K562 (cell line): ENCODE results near the gene ZSCAN21. TPM values are rescaled to one million over a fixed set of nuclear protein-coding genes. Genes with fewer than 3 reads are reported as not detected.

Experiments used
- BDP1 ChIP-seq: IDR thresholded peaks from 3 replicates; pipeline ENCODE4 v1.6.1; 2011; ENCODE audit not compliant: insufficient read length, insufficient read depth
- C11orf30 ChIP-seq: fragments of 450-650 bp; IDR thresholded peaks from 2 replicates; pipeline ENCODE4 v1.6.1; 2016; ENCODE audit warnings: low read depth, mild to moderate bottlenecking
- CTBP1 ChIP-seq: fragments of 450-650 bp; IDR thresholded peaks from 2 replicates; pipeline ENCODE4 v1.6.1; 2016; ENCODE audit warnings: borderline replicate concordance
- FOXK2 ChIP-seq, 2 experiments: fragments of 450-650 bp; IDR thresholded peaks in 1 of 2; conservative IDR thresholded peaks in 1 of 2; 2 replicates each; pipeline ENCODE4 v1.6.1; 2016; ENCODE audit warnings: low read depth in 2 of 2, mild to moderate bottlenecking in 1 of 2
- HSF4 ChIP-seq: fragments of 250-450 bp; sonication (Bioruptor Pico); IDR thresholded peaks from 2 replicates; pipeline ENCODE4 v2.1.2; 2022; ENCODE audit warnings: mild to moderate bottlenecking, moderate library complexity, borderline replicate concordance
- OTX1 ChIP-seq: fragments of 450-650 bp; formaldehyde crosslinking; IDR thresholded peaks from 2 replicates; pipeline ENCODE4 v1.4.0; 2022; ENCODE audit warnings: mild to moderate bottlenecking
- POLR2AphosphoS5 ChIP-seq: IDR thresholded peaks from 2 replicates; pipeline ENCODE4 v1.6.1; 2011; ENCODE audit warnings: mild to moderate bottlenecking, low read depth, low read length, moderate library complexity; ENCODE audit not compliant: control insufficient read depth, insufficient read depth
- TCF3 ChIP-seq: sonication (generic); formaldehyde crosslinking; IDR thresholded peaks from 2 replicates; pipeline ENCODE4 v1.4.0; 2020; ENCODE audit warnings: mild to moderate bottlenecking, missing genetic modification reagents
- TRIM24 ChIP-seq, 2 experiments: fragments of 450-650 bp; IDR thresholded peaks; 2 replicates each; pipeline ENCODE4 v1.6.1; 2016
- XRCC4 ChIP-seq: IDR thresholded peaks from one replicate; pipeline ENCODE4 v1.6.1; 2011; ENCODE audit not compliant: insufficient read depth, insufficient read length; ENCODE audit errors: extremely low read depth
- ZBTB17 ChIP-seq: fragments of 450-650 bp; formaldehyde crosslinking; IDR thresholded peaks from 2 replicates; pipeline ENCODE4 v1.4.0; 2020; ENCODE audit warnings: mild to moderate bottlenecking
- ZNF140 ChIP-seq: fragments of 250-450 bp; sonication (Bioruptor Pico); IDR thresholded peaks from 2 replicates; pipeline ENCODE4 v1.8.0; 2021; ENCODE audit warnings: moderate library complexity, mild to moderate bottlenecking, inconsistent platforms
- polyA plus RNA-seq, 8 experiments: library from polyadenylated mRNA; depleted of rRNA in 4 of 8; stranded (reverse) in 5 of 8; unstranded in 3 of 8; fragments of >200 nt; fragmentation: Nextera tagmentation in 2 of 8; fragmentation: Illumina TruSeq in 1 of 8; extraction: Ambion mirVana in 2 of 8; extraction: Trizol in 1 of 8; gene quantifications; 2 replicates each; pipeline versions ENCODE4 v1.2.1 to v1.2.3, GENCODE V29; 2011 to 2014; ENCODE audit warnings: inconsistent platforms in 1 of 8, missing spikeins in 1 of 8
- total RNA-seq, 7 experiments: library from RNA; depleted of rRNA in 6 of 7; stranded (reverse); fragments of >200 nt in 6 of 7; fragmentation: Illumina TruSeq in 2 of 7; extraction: Trizol in 2 of 7; gene quantifications; 2 replicates each; pipeline versions ENCODE4 v1.2.1 to v1.2.3, GENCODE V29; 2011 to 2021; ENCODE audit warnings: low replicate concordance in 1 of 7
- TF ChIP-seq, protein P1 (sequence below): fragments of 250-450 bp; sonication (Bioruptor Pico); IDR thresholded peaks from 2 replicates; pipeline ENCODE4 v1.5.0; 2021
- TF ChIP-seq, protein P2 (sequence below): conservative IDR thresholded peaks from 2 replicates; pipeline ENCODE4 v1.6.1; 2011; ENCODE audit warnings: low read depth, mild to moderate bottlenecking, low read length; ENCODE audit not compliant: control insufficient read depth
- TF ChIP-seq, protein P3 (sequence below), 2 experiments: IDR thresholded peaks in 1 of 2; conservative IDR thresholded peaks in 1 of 2; 2 replicates each; pipeline ENCODE4 v1.6.1; 2016; ENCODE audit warnings: low read depth in 2 of 2, mild to moderate bottlenecking in 1 of 2, missing compliant biosample characterization in 1 of 2, missing genetic modification characterization in 1 of 2, moderate library complexity in 1 of 2

The ZSCAN21 gene
- total and polyA plus RNA-seq, 9 of the 15 experiments (the other 6 are each of a cell fraction or from before 2014, with no cell fraction given): 5.9 to 15.5 (median 13.2) TPM

DNA sequence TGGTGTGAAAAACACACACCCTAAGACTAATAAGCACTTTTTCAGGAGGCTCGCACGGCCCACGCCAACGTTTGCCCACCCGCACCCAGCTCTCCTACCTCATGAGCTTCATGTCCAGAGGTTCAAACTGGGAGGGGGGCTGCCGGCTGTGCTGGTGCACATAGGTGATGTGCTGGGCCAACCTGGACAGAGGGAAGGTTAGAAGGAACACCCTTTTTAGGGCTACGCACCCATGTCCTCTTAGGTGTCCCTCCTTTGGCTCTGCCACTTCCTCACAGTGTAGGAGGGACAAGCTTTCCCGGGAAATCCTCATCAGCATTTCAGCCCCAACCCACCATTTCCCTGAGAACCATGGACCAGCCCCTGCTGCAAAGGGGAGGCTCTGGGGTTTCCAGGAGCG, 45.7 kb downstream of the ZSCAN21 start (continued):
- TF ChIP-seq OTX1 (CRISPR knock-in tag): no peak
- TF ChIP-seq XRCC4: no peak
- no peak for TF ChIP-seq ZNF140
- no peak for TF ChIP-seq ZBTB17 (CRISPR knock-in tag)
- no peak for TF ChIP-seq TRIM24 (IDR thresholded peaks at IDR 0.05)
- no peak for TF ChIP-seq FOXK2 (conservative IDR thresholded peaks at IDR 0.05 in 1 of 2, IDR thresholded peaks at IDR 0.05 in 1 of 2; ENCODE audit: low read depth in 2 of 2)
- no peak for TF ChIP-seq HSF4
- TF ChIP-seq, protein P1, sequence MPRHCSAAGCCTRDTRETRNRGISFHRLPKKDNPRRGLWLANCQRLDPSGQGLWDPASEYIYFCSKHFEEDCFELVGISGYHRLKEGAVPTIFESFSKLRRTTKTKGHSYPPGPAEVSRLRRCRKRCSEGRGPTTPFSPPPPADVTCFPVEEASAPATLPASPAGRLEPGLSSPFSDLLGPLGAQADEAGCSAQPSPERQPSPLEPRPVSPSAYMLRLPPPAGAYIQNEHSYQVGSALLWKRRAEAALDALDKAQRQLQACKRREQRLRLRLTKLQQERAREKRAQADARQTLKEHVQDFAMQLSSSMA: no peak
- no peak for TF ChIP-seq C11orf30
- TF ChIP-seq BDP1: no peak
- no peak for TF ChIP-seq CTBP1
- TF ChIP-seq, protein P2, sequence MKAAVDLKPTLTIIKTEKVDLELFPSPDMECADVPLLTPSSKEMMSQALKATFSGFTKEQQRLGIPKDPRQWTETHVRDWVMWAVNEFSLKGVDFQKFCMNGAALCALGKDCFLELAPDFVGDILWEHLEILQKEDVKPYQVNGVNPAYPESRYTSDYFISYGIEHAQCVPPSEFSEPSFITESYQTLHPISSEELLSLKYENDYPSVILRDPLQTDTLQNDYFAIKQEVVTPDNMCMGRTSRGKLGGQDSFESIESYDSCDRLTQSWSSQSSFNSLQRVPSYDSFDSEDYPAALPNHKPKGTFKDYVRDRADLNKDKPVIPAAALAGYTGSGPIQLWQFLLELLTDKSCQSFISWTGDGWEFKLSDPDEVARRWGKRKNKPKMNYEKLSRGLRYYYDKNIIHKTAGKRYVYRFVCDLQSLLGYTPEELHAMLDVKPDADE: 0 out of 2 replicates have a peak, but pooled peaks have one; percentile 9
- TF ChIP-seq POLR2AphosphoS5: peak; percentile 63; the same call in 1 of the 2 replicates
- TF ChIP-seq TCF3 (CRISPR knock-in tag): no peak
- TF ChIP-seq, protein P3, sequence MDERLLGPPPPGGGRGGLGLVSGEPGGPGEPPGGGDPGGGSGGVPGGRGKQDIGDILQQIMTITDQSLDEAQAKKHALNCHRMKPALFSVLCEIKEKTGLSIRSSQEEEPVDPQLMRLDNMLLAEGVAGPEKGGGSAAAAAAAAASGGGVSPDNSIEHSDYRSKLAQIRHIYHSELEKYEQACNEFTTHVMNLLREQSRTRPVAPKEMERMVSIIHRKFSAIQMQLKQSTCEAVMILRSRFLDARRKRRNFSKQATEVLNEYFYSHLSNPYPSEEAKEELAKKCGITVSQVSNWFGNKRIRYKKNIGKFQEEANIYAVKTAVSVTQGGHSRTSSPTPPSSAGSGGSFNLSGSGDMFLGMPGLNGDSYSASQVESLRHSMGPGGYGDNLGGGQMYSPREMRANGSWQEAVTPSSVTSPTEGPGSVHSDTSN (CRISPR knock-in tag; IDR thresholded peaks at IDR 0.05; ENCODE audit: low read depth): no peak
- TF ChIP-seq, protein P3 (tag; conservative IDR thresholded peaks at IDR 0.05; ENCODE audit: low read depth): no peak
- TF ChIP-seq, all 486 proteins: peak for 8
